Activated CD8-positive, alpha-beta T cell treated with anti-CD3 and anti-CD28 coated beads for 36 hours (primary cell): Measurements from ENCODE around the gene MAB21L1. TPM values are rescaled to one million over a fixed set of nuclear protein-coding genes. Genes with fewer than 3 reads are reported as not detected.

ENCODE experiments used
- ATAC-seq: fragments of 200-7000 bp; cut with Tn5 transposase; one replicate; pipeline ENCODE4 v1.10.0; 2021; ENCODE audit warnings: mild to moderate bottlenecking, moderate library complexity
- CTCF ChIA-PET: fragments of 350-600 bp; sonication (Branson Sonifier 250); formaldehyde crosslinking; loops from one replicate; lab custom pipeline; 2021; ENCODE audit warnings: antibody characterized with exemption; lab: Charles Lee
- POLR2A ChIA-PET: fragments of 350-600 bp; sonication (Branson Sonifier 250); formaldehyde crosslinking; loops from one replicate; lab custom pipeline; 2021; ENCODE audit warnings: antibody characterized with exemption; lab: Charles Lee
- DNase-seq: peaks from one replicate; pipeline ENCODE4 v3.0.0-alpha.2; 2020
- H3K27ac Mint-ChIP-seq: one replicate; pipeline ENCODE4 v1.8.0; 2021; ENCODE audit warnings: mild to moderate bottlenecking, mixed read lengths
- H3K27me3 Mint-ChIP-seq: one replicate; pipeline ENCODE4 v1.8.0; 2021; ENCODE audit warnings: mixed read lengths
- H3K36me3 Mint-ChIP-seq: one replicate; pipeline ENCODE4 v1.8.0; 2021; ENCODE audit warnings: low read depth, mixed read lengths
- H3K4me1 Mint-ChIP-seq: one replicate; pipeline ENCODE4 v1.8.0; 2021; ENCODE audit warnings: low read depth, mixed read lengths
- H3K4me3 Mint-ChIP-seq: one replicate; pipeline ENCODE4 v1.8.0; 2021; ENCODE audit warnings: mild to moderate bottlenecking, moderate library complexity, mixed read lengths
- H3K9me3 Mint-ChIP-seq: one replicate; pipeline ENCODE4 v1.8.0; 2021; ENCODE audit warnings: mixed read lengths
- CTCF ChIP-seq: fragments of 200-600 bp; IDR thresholded peaks from one replicate; pipeline ENCODE4 v1.8.0; 2022; ENCODE audit warnings: antibody characterized with exemption, mild to moderate bottlenecking
- intact Hi-C: fragments of 100-400 bp; cut with micrococcal nuclease; formaldehyde crosslinking; loops from one replicate; pipeline ENCODE4 v1.10.0; 2022
- total RNA-seq, 2 experiments: library from RNA; stranded (reverse); gene quantifications; one replicate each; pipeline ENCODE4 v1.2.3, GENCODE V29; 2021

Gene MAB21L1
- total RNA-seq, 2 experiments from 2014 or later = not detected

- no peak for DNase-seq
- Mint-ChIP-seq H3K27me3 (peaks cover 38% of the 10 kb centered on the region), H3K36me3 (peaks cover 2% of the 10 kb centered on the region), H3K4me1 (peaks cover 9% of the 10 kb centered on the region), H3K4me3 (no peak overlapping the region), H3K9me3 (peaks cover 5% of the 10 kb centered on the region), H3K27ac (no peak overlapping the region)
- CTCF ChIA-PET = no interaction called here
- no peak for ATAC-seq
- no peak for TF ChIP-seq CTCF
- intact Hi-C loops = no loop called here
- POLR2A ChIA-PET = no interaction called here
These were observed 8.3 kb downstream of the MAB21L1 start for GRCh38 chr13:35468195-35468594.

DNA sequence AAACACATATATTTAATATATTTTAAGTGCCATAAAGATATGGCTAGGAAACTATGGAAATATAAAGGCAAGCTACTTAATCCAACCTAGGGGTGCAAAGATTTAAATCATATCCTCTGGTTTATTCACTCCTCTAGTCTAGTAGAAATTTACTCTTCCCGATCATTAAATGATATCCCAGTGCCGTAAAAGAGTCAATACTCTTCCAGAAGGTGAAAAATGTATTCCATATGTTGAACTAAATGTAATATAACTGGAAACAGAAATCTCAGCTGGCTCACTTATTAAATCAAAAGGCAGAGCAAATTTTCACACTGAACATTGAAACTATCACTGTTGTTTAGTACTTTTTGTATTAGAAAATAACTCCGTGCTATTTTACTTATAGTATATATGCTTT, 11.1 kb downstream of the MAB21L1 start:
- peaks cover 19% of the 10 kb centered on the region for H3K27me3 Mint-ChIP-seq
- H3K4me3 Mint-ChIP-seq = no peak overlapping the region
- no peak for TF ChIP-seq CTCF
- POLR2A ChIA-PET = no interaction called here
- intact Hi-C loops = no loop called here
- CTCF ChIA-PET = no interaction called here
- H3K36me3 Mint-ChIP-seq = no peaks in the 10 kb centered on the region
- peaks cover under 1% of the 10 kb centered on the region for H3K9me3 Mint-ChIP-seq
- H3K27ac Mint-ChIP-seq = no peak overlapping the region
- ATAC-seq (no peak), DNase-seq (no peak)
- H3K4me1 Mint-ChIP-seq = peaks cover 1% of the 10 kb centered on the region

GRCh38 chr13:35460061-35460460, 16.4 kb downstream of the MAB21L1 start:
- TF ChIP-seq CTCF = no peak
- H3K9me3 Mint-ChIP-seq = no peaks in the 10 kb centered on the region
- no peaks in the 10 kb centered on the region for H3K4me1 Mint-ChIP-seq
- peaks cover 2% of the 10 kb centered on the region for H3K36me3 Mint-ChIP-seq
- CTCF ChIA-PET = no interaction called here
- H3K4me3 Mint-ChIP-seq = no peak overlapping the region
- DNase-seq (no peak), ATAC-seq (no peak)
- intact Hi-C loops = no loop called here
- peaks cover 1% of the 10 kb centered on the region for H3K27me3 Mint-ChIP-seq
- POLR2A ChIA-PET = no interaction called here
- no peak overlapping the region for H3K27ac Mint-ChIP-seq

DNA sequence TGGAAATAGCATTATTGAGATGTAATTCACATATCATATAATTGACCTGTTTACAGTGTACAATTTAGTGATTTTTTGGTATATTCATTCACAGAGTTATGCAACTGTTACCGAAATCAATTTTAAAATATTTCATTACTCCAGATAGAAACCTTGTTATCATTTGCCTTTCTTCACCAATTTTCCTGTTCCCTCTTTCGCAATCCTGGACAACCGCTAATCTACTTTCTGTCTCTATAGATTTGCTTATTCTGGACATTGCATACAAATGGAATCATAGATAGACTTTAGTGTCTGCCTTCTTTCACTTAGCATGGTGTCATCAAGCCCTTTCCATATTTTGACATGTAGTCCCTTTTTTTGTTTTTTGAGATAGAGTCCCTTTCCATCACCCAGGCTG, 19.2 kb downstream of the MAB21L1 start:
- DNase-seq = no peak
- Mint-ChIP-seq H3K4me1 (no peaks in the 10 kb centered on the region), H3K27me3 (no peaks in the 10 kb centered on the region), H3K27ac (no peak overlapping the region), H3K9me3 (no peaks in the 10 kb centered on the region), H3K4me3 (no peak overlapping the region), H3K36me3 (peaks cover 4% of the 10 kb centered on the region)
- CTCF ChIA-PET = no interaction called here
- intact Hi-C loops = no loop called here
- no peak for TF ChIP-seq CTCF
- ATAC-seq = no peak
- POLR2A ChIA-PET = no interaction called here

- no peak for ATAC-seq
- ChIA-PET CTCF (no interaction called here), POLR2A (no interaction called here)
- Mint-ChIP-seq H3K9me3 (no peaks in the 10 kb centered on the region), H3K27ac (no peak overlapping the region), H3K36me3 (peaks cover 4% of the 10 kb centered on the region), H3K4me3 (no peak overlapping the region), H3K4me1 (no peaks in the 10 kb centered on the region), H3K27me3 (no peaks in the 10 kb centered on the region)
- TF ChIP-seq CTCF = no peak
- no peak for DNase-seq
- intact Hi-C loops = no loop called here
These were observed 21.5 kb downstream of the MAB21L1 start for GRCh38 chr13:35455022-35455421.
